Spleen (tissue), 11 donors: ENCODE results near the gene YTHDC1. TPM values are rescaled to one million over a fixed set of nuclear protein-coding genes. Genes with fewer than 3 reads are reported as not detected.

Source experiments
- DNase-seq: peaks from one replicate; pipeline ENCODE4 v3.0.0-alpha.2; 2020
- H3K27ac ChIP-seq, 8 donors: fragments of 200-600 bp; sonication (generic) in 7 of 8; 1 replicate in 4 of 8; 2 replicates in 4 of 8; pipeline versions ENCODE4 v1.5.0 to v1.8.0; 2016 to 2021; ENCODE audit warnings: inconsistent platforms in 4 of 8, mild to moderate bottlenecking in 4 of 8, moderate library complexity in 1 of 8
- H3K27me3 ChIP-seq, 7 donors: fragments of 200-600 bp; sonication (generic) in 6 of 7; replicated peaks in 1 of 7; 1 replicate in 4 of 7; 2 replicates in 3 of 7; pipeline versions ENCODE4 v1.5.0 to v1.8.0; 2016 to 2021; ENCODE audit warnings: inconsistent platforms in 3 of 7, mild to moderate bottlenecking in 1 of 7
- H3K36me3 ChIP-seq, 6 donors: fragments of 200-600 bp; sonication (generic) in 5 of 6; 1 replicate in 4 of 6; 2 replicates in 2 of 6; pipeline versions ENCODE4 v1.5.0 to v1.8.0; 2016 to 2021; ENCODE audit warnings: inconsistent platforms in 2 of 6
- H3K4me1 ChIP-seq, 6 donors: fragments of 200-600 bp; sonication (generic) in 5 of 6; 1 replicate in 3 of 6; 2 replicates in 3 of 6; pipeline versions ENCODE4 v1.5.0 to v1.8.0; 2016 to 2021; ENCODE audit warnings: inconsistent platforms in 3 of 6
- H3K4me3 ChIP-seq, 8 donors: fragments of 200-600 bp; sonication (generic) in 7 of 8; 1 replicate in 4 of 8; 2 replicates in 4 of 8; pipeline versions ENCODE4 v1.5.0 to v1.8.0; 2016 to 2021; ENCODE audit warnings: inconsistent platforms in 4 of 8, mild to moderate bottlenecking in 4 of 8, moderate library complexity in 2 of 8
- H3K9me3 ChIP-seq, 8 donors: fragments of 200-600 bp; sonication (generic) in 7 of 8; 1 replicate in 4 of 8; 2 replicates in 4 of 8; pipeline versions ENCODE4 v1.5.0 to v1.8.0; 2016 to 2021; ENCODE audit warnings: inconsistent platforms in 4 of 8
- CTCF ChIP-seq, 11 experiments: fragments of 200-600 bp in 7 of 11; fragments of 450-650 bp in 4 of 11; sonication (generic) in 4 of 11; IDR thresholded peaks in 8 of 11; conservative IDR thresholded peaks in 3 of 11; 1 replicate in 7 of 11; 2 replicates in 4 of 11; pipeline versions ENCODE4 v1.4.0 to v1.8.0; 2016 to 2021; ENCODE audit warnings: antibody characterized with exemption in 11 of 11, inconsistent platforms in 4 of 11, mild to moderate bottlenecking in 1 of 11
- POLR2A ChIP-seq, 3 donors: fragments of 450-650 bp; IDR thresholded peaks; one replicate each; pipeline ENCODE4 v1.5.1; 2017; ENCODE audit warnings: antibody characterized with exemption in 3 of 3, mild to moderate bottlenecking in 1 of 3
- POLR2AphosphoS5 ChIP-seq, 3 donors: sonication (generic); formaldehyde crosslinking; IDR thresholded peaks; one replicate each; pipeline ENCODE4 v1.5.1; 2017; ENCODE audit warnings: antibody characterized with exemption in 3 of 3
- WGBS, 5 donors: extraction: QIAGEN DNeasy Blood & Tissue Kit in 3 of 5; methylation state at CpG; one replicate each; pipeline versions ENCODE4 v1.1.5 to v1.1.7; 2013 to 2018; 5-methylcytosine and 5-hydroxymethylcytosine counted together
- intact Hi-C: fragments of 100-400 bp; cut with DNase I; formaldehyde crosslinking; loops from one replicate; pipeline ENCODE4 v1.15.0; 2023; ENCODE audit warnings: low total_unique reads
- polyA plus RNA-seq, 3 donors: library from polyadenylated mRNA; stranded (reverse); fragments of 200-250 nt; gene quantifications; one replicate each; pipeline ENCODE4 v1.2.1, GENCODE V29; 2013
- total RNA-seq, 7 donors: library from RNA; depleted of rRNA in 3 of 7; stranded (reverse); fragments of >200 nt in 3 of 7; fragmentation: NEBNext Ultra II Directional in 4 of 7; extraction: Animal tissue kit (Norgen Biotek cat#: 25700) in 4 of 7; gene quantifications; one replicate each; pipeline versions ENCODE4 v1.1.0 to v1.2.1, GENCODE V29; 2016 to 2021
- donor health status: healthy with polysubstance abuse.
- donor health status: DM: no; HTN: no; CAD: no; lungs with moderate emphysema.
- donor health status: DM: no; HTN: no; CAD: no.
- donor health status: Bipolar disorder and iron deficiency.
- donor health status: healthy.
- donor health status: DM: no; HTN: no; CAD: no.
- donor health status: DM: yes; HTN: yes; CAD: no.

YTHDC1 gene
- total and polyA plus RNA-seq, 10 donors = 36.3 to 110 (median 88.5) TPM

- H3K27ac ChIP-seq = no peak overlapping the region
- no peak for DNase-seq
- H3K4me3 ChIP-seq = no peak overlapping the region
- intact Hi-C loops = no loop called here
- H3K36me3 ChIP-seq = peaks cover 0 to 63% (median 40%) of the 10 kb centered on the region in 6 donors
- 43 to 74% (median 62%) methylated on average over 1 of the region's 1 CpG for WGBS, 5 donors
- TF ChIP-seq POLR2AphosphoS5 (IDR thresholded peaks at IDR 0.05) (no peak), POLR2A (IDR thresholded peaks at IDR 0.05) (no peak), CTCF (IDR thresholded peaks at IDR 0.05 in 8 of 11, conservative IDR thresholded peaks at IDR 0.05 in 3 of 11) (no peak)
- no peaks in the 10 kb centered on the region for H3K9me3 ChIP-seq
- peaks cover 31 to 74% (median 44%) of the 10 kb centered on the region in 6 donors for H3K4me1 ChIP-seq
- H3K27me3 ChIP-seq = no peaks in the 10 kb centered on the region
Measured at GRCh38 chr4:68337004-68337403, 12.9 kb downstream of the YTHDC1 start.

- DNase-seq = no peak
- intact Hi-C loops = no loop called here
- H3K36me3 ChIP-seq = peaks cover 3 to 68% (median 45%) of the 10 kb centered on the region in 6 donors
- no peaks in the 10 kb centered on the region for H3K9me3 ChIP-seq
- peaks cover 26 to 69% (median 39%) of the 10 kb centered on the region in 6 donors for H3K4me1 ChIP-seq
- no peak overlapping the region for H3K27ac ChIP-seq
- TF ChIP-seq POLR2A (IDR thresholded peaks at IDR 0.05) (no peak), CTCF (IDR thresholded peaks at IDR 0.05 in 8 of 11, conservative IDR thresholded peaks at IDR 0.05 in 3 of 11) (no peak), POLR2AphosphoS5 (IDR thresholded peaks at IDR 0.05) (no peak)
- H3K27me3 ChIP-seq = no peaks in the 10 kb centered on the region
- H3K4me3 ChIP-seq = no peak overlapping the region
Measured at GRCh38 chr4:68336530-68336929, 13.4 kb downstream of the YTHDC1 start.

- Histone ChIP-seq H3K27me3 (no peaks in the 10 kb centered on the region), H3K4me3 (no peak overlapping the region), H3K4me1 (no peaks in the 10 kb centered on the region), H3K36me3 (peaks cover 4 to 100% (median 84%) of the 10 kb centered on the region in 6 donors), H3K9me3 (no peaks in the 10 kb centered on the region), H3K27ac (no peak overlapping the region)
- 96 to 100% (median 98%) methylated on average over 1 of the region's 1 CpG for WGBS, 5 donors
- DNase-seq = no peak
- TF ChIP-seq CTCF (IDR thresholded peaks at IDR 0.05 in 8 of 11, conservative IDR thresholded peaks at IDR 0.05 in 3 of 11) (no peak), POLR2AphosphoS5 (IDR thresholded peaks at IDR 0.05) (no peak), POLR2A (IDR thresholded peaks at IDR 0.05) (no peak)
- intact Hi-C loops = no loop called here
Measured at GRCh38 chr4:68326141-68326540, 23.7 kb downstream of the YTHDC1 start.

- TF ChIP-seq CTCF (IDR thresholded peaks at IDR 0.05 in 8 of 11, conservative IDR thresholded peaks at IDR 0.05 in 3 of 11) = no peak
- 81 to 87% (median 84%) methylated on average over 4 of the region's 4 CpGs for WGBS, 5 donors
- H3K27me3 ChIP-seq = no peaks in the 10 kb centered on the region
- peaks cover 1 to 100% (median 75%) of the 10 kb centered on the region in 6 donors for H3K36me3 ChIP-seq
- H3K4me1 ChIP-seq = no peaks in the 10 kb centered on the region
- no peak overlapping the region for H3K27ac ChIP-seq
- intact Hi-C loops = no loop called here
- no peaks in the 10 kb centered on the region for H3K9me3 ChIP-seq
- no peak for DNase-seq
- H3K4me3 ChIP-seq = no peak overlapping the region
Measured at GRCh38 chr4:68324519-68325262, 25.2 kb downstream of the YTHDC1 start.
